Posterior cingulate gyrus (tissue), 11 donors: ENCODE measurements around the gene C19orf38.

ENCODE experiments used
- DNase-seq, 10 donors: peaks; one replicate each; pipeline versions ENCODE4 v3.0.0 to v3.0.0-alpha.2; 2020 to 2021; ENCODE audit warnings: mixed read lengths in 3 of 10
- intact Hi-C: fragments of 100-400 bp; cut with DNase I; formaldehyde crosslinking; loops from one replicate; pipeline ENCODE4 v1.15.1; 2023

The C19orf38 gene, protein sequence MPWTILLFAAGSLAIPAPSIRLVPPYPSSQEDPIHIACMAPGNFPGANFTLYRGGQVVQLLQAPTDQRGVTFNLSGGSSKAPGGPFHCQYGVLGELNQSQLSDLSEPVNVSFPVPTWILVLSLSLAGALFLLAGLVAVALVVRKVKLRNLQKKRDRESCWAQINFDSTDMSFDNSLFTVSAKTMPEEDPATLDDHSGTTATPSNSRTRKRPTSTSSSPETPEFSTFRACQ

GRCh38 chr19:10848230-10848856 lies at the start of gene C19orf38:
TSS of gene C19orf38 (plus strand) at chr19:10848415. CDS start at chr19:10848509, 94 bp downstream.
- DNase-seq: no peak
- intact Hi-C loops: no loop called here

- intact Hi-C loops: no loop called here
- DNase-seq: peak in 7 of 10 donors; percentile 25 to 91 (median 49)
Observed at GRCh38 chr19:10800488-10800887, 47.7 kb upstream of the C19orf38 start.

DNA sequence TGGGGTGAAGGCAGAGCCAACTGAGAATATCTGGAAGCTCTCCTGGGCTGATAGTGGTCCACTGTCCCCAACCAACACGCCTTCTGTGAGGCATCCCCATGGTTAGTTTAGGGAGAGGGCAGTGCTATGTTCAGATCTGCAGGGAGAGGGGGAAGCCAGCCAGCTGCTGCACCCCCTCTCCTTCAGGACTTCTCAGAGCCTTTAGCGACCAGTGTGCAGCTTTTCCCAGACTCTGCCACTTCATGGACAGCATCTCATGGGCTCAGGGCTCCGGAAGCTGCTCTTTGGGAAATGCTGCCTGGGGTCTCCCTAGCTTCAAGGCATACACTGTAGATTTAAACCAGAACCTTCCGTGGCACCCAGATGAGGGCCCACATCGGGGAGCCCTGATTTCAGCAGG lies 45.7 kb upstream of the C19orf38 start:
- DNase-seq: no peak
- intact Hi-C loops: no loop called here

DNA sequence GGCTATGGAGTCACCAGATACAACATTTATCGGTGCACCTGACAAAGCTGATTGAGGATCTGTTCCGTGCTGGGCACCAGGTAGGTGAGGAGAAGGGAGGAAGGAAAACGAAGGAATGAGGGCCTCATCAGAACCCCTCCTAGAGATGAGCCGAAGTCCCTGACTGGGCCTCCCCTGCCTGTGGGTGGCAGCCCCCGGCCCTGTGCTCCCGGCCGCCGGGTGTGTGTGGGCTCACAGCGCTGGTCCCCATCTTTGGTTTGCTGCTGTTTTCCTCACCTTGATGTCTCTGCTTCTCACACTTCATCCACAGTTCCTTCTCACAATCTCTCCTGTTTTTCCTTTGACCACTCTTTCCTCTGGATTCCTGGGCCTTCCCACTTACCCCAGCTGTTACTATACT lies 45.0 kb upstream of the C19orf38 start:
- DNase-seq: no peak

GRCh38 chr19:10805065-10805757 lies 43.0 kb upstream of the C19orf38 start:
- intact Hi-C loops: no loop called here
- no peak for DNase-seq

More for the DNA sequence above, 45.0 kb upstream of the C19orf38 start:
- intact Hi-C loops: no loop called here

DNA sequence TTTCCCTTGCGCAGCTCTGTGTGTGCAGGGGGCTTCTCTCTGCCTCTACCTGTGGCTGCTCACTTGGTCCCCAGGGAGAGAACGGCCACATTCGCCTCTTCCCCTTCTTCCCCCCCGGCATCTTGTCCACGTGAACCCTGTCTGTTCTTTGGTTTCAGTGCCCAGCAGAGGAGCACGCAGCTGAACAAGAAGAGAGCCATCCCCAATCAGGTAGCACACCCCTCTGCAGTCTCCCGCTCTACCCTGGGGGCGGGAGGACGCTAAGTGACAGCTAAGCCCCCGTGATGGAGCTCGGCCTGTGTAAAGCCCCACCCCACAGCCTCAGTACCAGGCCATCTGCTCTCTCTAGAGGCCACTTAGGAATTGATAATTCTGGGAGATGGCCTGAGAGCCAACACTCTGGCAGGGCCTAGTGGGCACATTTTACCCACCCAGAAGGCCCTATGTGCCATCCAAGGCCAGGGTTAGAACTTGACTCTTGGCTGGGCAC lies 42.4 kb upstream of the C19orf38 start:
- intact Hi-C loops: no loop called here
- DNase-seq: no peak

GRCh38 chr19:10808937-10809649 lies 39.1 kb upstream of the C19orf38 start:
- no peak for DNase-seq
- intact Hi-C loops: no loop called here

DNA sequence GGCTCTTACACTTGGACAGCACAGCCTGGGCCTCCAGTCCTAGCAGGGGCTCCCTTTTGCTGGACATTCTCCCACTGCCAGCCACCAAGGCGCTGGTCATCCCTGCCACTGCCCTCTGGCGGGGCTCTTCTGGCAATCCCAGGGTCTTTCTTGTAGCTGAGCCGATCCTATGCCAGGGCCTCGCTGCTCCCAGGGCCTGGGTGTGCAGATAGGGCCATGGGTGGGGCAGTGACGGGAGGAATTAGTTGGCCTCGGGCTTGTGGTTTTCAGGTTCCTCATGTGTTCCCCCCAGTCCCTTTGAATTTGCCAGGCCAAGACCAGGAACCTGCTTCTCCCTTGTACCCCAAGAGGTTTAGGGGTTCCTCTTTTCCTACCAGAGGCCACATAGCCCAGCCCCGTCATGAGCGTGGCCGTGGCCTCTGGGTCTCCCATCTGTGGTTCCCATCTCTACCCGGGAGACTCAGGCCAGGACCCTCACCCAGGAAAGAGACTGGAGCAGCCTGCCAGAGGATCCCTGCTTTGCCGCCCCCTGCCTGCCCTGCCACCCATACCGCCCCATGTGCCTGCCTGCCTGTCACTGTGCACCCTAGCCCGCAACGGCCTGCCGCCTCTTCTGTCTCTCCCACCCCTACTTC lies 38.4 kb upstream of the C19orf38 start:
- intact Hi-C loops: no loop called here
- no peak for DNase-seq

DNA sequence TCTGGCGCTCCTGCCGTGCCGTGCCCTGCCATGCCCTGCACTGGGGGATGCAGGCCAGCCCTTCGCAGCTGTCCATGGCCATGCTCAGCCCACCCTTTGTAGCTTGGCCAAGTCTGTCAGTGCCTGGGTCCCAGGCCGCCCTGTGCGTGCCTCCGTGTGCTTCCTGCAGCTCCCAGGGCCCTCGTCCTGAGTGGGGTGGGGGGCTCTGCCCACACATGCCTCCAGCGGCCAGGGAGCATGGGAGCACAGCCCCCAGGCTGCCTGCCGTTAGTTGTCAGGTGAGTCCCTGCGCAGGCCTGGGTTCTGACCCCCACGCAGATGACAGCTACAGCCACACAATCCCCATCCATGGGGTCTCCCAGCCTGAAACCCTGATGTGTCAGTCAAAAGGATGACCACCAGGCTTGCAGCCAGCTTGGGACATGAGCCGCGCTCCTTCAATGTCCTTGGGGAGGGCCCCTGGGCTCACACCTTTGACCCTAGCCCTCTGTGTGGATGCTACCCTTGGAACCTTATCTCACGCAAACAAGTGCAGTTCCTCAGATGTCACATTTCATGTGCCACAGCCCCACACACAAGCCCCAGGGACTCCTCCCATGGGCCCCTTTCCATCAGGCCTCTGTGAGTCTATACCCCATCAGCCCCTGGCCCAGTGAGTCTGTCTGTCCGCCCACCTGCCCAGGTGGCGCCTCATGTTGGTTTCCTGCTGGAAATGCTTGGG lies 36.7 kb upstream of the C19orf38 start:
- intact Hi-C loops: no loop called here
- no peak for DNase-seq

- DNase-seq: no peak
- intact Hi-C loops: no loop called here
Observed at GRCh38 chr19:10812196-10812595, 36.0 kb upstream of the C19orf38 start.

DNA sequence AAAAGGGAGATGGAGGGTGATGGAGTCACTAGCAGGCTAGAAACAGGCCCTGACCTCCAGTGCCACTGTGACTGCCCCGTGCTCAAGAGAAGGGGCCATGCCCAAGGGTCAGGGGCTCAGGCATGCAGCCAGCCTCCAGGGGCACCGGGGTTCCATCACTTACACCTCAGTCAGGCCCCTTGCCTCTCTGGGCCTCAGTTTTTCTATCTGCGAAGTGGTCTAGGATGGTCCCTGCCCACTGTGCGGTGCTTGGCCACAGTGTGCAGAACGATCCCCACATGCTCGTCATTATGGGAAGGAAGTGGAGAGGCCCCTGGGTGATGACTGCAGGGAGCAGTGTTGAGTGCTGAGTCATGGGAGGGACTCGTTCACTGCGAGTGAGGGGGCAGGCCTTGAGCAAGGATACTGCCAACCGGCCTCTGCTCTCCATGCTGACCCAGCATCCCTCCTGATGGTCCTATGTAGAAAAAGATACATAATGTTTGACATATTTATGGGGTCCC lies 35.3 kb upstream of the C19orf38 start:
- peak in 2 of 10 donors; percentile 33 to 90 for DNase-seq
- intact Hi-C loops: no loop called here

DNA sequence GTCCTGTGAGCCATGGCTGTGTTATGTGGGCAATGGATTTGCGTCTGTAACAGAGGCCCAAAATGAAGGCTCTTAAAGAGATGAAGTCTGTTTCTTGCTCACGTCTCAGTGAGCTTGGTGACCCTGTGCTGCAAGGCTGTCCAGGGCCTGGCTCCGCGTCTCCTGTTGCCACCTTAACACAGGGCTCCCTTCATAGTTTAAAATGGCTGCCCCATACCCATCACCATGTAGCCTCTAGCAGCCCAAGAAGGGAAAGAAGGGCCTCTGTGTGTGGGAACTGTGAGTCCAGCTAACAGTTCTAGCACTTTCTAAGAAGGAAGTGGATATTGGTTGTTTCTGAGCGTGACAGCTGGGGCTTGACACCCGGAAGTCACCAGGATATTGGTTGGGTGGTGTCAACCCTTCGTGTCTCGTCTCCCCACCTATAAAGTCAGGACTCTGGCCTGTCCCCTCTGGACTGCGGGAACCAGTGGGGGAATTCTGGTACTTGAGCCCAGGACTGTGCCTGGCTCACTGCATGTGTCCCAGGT lies 33.1 kb upstream of the C19orf38 start:
- intact Hi-C loops: no loop called here

GRCh38 chr19:10815969-10816644 lies 32.1 kb upstream of the C19orf38 start:
- intact Hi-C loops: no loop called here

More for the DNA sequence above, 33.1 kb upstream of the C19orf38 start:
- no peak for DNase-seq

DNA sequence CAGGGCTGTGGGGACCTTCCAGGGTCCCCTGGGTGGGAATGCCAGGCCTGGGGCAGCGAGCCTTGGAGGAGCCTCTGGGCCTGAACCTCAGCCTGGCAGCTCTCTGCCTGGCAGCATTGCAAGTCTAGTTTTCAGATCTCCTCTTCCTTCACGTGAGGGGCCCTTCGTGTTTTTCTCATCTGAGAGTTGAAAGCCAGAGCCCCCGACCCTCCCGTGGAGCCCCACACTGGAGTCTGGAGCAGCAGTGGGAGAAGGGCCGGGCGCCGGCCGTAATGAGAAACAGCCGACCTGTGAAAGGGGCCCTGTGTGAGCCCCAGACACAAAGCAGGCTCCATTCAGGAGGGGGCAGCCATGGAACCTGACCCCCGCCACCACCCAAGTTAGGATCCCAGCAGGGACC lies 31.5 kb upstream of the C19orf38 start:
- DNase-seq: no peak
- intact Hi-C loops: no loop called here

More at GRCh38 chr19:10815969-10816644, 32.1 kb upstream of the C19orf38 start:
- DNase-seq: no peak

- no peak for DNase-seq
- intact Hi-C loops: no loop called here
Observed at GRCh38 chr19:10817291-10818038, 30.8 kb upstream of the C19orf38 start.

- DNase-seq: no peak
- intact Hi-C loops: no loop called here
Observed at GRCh38 chr19:10818301-10819123, 29.7 kb upstream of the C19orf38 start.
